BE2C (cell line): ENCODE data around the gene HTR2C. TPM values are rescaled to one million over a fixed set of nuclear protein-coding genes. Genes with fewer than 3 reads are reported as not detected.

Source experiments
- DNase-seq: peaks from one replicate; pipeline ENCODE4 v3.0.0-alpha.2; 2020
- H3K27me3 ChIP-seq: fragments of 250-450 bp; sonication (Bioruptor Pico); 2 replicates; pipeline ENCODE4 v1.5.1; 2020; ENCODE audit warnings: mild to moderate bottlenecking
- H3K36me3 ChIP-seq: fragments of 250-450 bp; sonication (Bioruptor Pico); 2 replicates; pipeline ENCODE4 v1.5.1; 2020; ENCODE audit warnings: mild to moderate bottlenecking
- H3K4me1 ChIP-seq: fragments of 250-450 bp; sonication (Bioruptor Pico); 2 replicates; pipeline ENCODE4 v1.5.1; 2020
- H3K4me3 ChIP-seq: 2 replicates; pipeline ENCODE4 v1.5.1; 2011; ENCODE audit warnings: low read depth, low read length
- H3K9me3 ChIP-seq: fragments of 250-450 bp; sonication (Bioruptor Pico); 2 replicates; pipeline ENCODE4 v1.5.1; 2020
- polyA plus RNA-seq: library from polyadenylated mRNA; unstranded; fragments of >200 nt; gene quantifications from one replicate; pipeline ENCODE4 v1.2.1, GENCODE V29; 2012; ENCODE audit warnings: low read depth, missing spikeins; ENCODE audit not compliant: insufficient read length, insufficient read depth
- TF ChIP-seq, protein P1 (sequence below): IDR thresholded peaks from 2 replicates; pipeline ENCODE4 v1.5.1; 2012; ENCODE audit warnings: mild to moderate bottlenecking, low read depth, low read length

HTR2C gene
- polyA plus RNA-seq = 0.46 TPM

GRCh38 chrX:114583646-114584374 is at the start of gene HTR2C:
HTR2C (plus strand) TSS chrX:114584086; CDS start chrX:114726937, 142,851 bp downstream.
- TF ChIP-seq, protein P1, sequence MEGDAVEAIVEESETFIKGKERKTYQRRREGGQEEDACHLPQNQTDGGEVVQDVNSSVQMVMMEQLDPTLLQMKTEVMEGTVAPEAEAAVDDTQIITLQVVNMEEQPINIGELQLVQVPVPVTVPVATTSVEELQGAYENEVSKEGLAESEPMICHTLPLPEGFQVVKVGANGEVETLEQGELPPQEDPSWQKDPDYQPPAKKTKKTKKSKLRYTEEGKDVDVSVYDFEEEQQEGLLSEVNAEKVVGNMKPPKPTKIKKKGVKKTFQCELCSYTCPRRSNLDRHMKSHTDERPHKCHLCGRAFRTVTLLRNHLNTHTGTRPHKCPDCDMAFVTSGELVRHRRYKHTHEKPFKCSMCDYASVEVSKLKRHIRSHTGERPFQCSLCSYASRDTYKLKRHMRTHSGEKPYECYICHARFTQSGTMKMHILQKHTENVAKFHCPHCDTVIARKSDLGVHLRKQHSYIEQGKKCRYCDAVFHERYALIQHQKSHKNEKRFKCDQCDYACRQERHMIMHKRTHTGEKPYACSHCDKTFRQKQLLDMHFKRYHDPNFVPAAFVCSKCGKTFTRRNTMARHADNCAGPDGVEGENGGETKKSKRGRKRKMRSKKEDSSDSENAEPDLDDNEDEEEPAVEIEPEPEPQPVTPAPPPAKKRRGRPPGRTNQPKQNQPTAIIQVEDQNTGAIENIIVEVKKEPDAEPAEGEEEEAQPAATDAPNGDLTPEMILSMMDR = no peak
- Histone ChIP-seq H3K4me3 (peak within 1 kb of the TSS; percentile 31), H3K36me3 (no peaks in the 10 kb centered on the region), H3K9me3 (no peaks in the 10 kb centered on the region), H3K4me1 (no peaks in the 10 kb centered on the region), H3K27me3 (peaks cover 70% of the 10 kb centered on the region)
- DNase-seq = no peak

DNA sequence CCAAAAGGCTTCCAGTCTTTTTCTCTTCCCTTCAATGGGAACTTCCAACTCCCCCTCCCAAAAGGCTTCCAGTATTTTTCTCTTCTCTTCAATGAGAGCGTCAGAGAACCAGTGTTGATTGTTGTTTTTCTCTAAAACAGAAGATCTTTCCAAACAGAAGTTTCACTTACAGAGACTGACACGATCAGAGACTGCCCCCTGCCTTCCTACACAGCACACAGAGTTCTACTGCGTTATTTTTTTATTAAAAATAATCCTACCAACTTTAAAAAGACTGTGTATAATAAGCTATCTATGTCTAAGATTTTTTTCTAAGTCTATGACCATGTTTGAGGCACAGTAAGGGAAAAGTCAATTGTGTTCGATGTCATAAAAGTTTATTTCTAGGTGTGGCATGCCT is 3.5 kb upstream of the HTR2C start:
- TF ChIP-seq, protein P1 = peak; percentile 40
- no peak for DNase-seq
- Histone ChIP-seq H3K9me3 (no peaks in the 10 kb centered on the region), H3K36me3 (no peaks in the 10 kb centered on the region), H3K4me3 (no peak overlapping the region), H3K27me3 (peaks cover 67% of the 10 kb centered on the region), H3K4me1 (no peaks in the 10 kb centered on the region)

DNA sequence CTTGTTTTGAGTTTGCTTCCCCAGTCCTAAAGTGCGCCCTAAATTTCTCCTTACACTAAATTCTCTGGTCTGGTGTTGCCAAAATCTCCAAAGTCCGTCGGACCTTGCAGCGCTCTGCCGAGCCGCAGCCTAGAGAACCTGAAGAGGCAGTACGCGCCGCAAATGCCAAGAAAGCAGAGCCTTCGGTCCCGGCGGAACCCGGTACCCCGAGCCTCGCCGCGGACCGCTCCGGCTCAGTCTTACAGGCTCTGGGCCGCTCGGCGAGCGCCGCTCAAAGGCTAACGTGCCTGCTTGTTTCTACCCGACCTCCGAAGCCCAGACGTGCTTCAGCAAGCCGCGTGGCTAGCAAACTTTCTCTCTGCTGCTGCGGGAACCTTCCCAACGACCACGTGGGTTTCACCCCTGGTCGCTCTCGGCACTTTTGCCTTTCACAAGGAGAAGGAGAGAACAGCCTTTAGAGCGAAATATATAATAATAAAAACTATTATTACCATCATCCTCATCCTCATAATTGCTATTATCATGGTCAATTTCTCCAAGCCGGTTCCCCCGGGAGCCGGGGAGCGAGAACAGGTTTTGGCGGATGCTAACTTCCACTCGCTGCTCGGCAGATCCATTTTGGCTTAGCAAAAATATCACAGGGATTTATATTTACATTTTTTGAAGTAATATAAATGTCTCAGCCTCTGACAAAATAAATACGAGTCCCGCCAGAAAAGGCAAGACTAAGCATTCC is 2.2 kb upstream of the HTR2C start:
- no peaks in the 10 kb centered on the region for H3K9me3 ChIP-seq
- H3K36me3 ChIP-seq = no peaks in the 10 kb centered on the region
- H3K27me3 ChIP-seq = peaks cover 74% of the 10 kb centered on the region
- DNase-seq = no peak
- TF ChIP-seq, protein P1 = no peak
- H3K4me1 ChIP-seq = no peaks in the 10 kb centered on the region
- H3K4me3 ChIP-seq = peak overlapping the region; percentile 8; the same call in 1 of the 2 replicates

- H3K36me3 ChIP-seq = no peaks in the 10 kb centered on the region
- peaks cover 74% of the 10 kb centered on the region for H3K27me3 ChIP-seq
- H3K4me1 ChIP-seq = no peaks in the 10 kb centered on the region
- no peak for DNase-seq
- H3K4me3 ChIP-seq = no peak overlapping the region
- H3K9me3 ChIP-seq = no peaks in the 10 kb centered on the region
- TF ChIP-seq, protein P1 = no peak
Observed at GRCh38 chrX:114582264-114582632, 1.6 kb upstream of the HTR2C start.

- H3K36me3 ChIP-seq = no peaks in the 10 kb centered on the region
- H3K4me1 ChIP-seq = no peaks in the 10 kb centered on the region
- no peak for DNase-seq
- peaks cover 74% of the 10 kb centered on the region for H3K27me3 ChIP-seq
- TF ChIP-seq, protein P1 = no peak
- H3K9me3 ChIP-seq = no peaks in the 10 kb centered on the region
- H3K4me3 ChIP-seq = no peak overlapping the region
Observed at GRCh38 chrX:114582698-114583395, 1.0 kb upstream of the HTR2C start.
